HCT116 (cell line): ENCODE data around the gene FRY.
A peak's percentile ranks its signal among the peaks of the same experiment; 100 is the strongest.

ENCODE experiments used
- CEBPB ChIP-seq: IDR thresholded peaks from 2 replicates; pipeline ENCODE4 v1.6.1; 2012; ENCODE audit warnings: low read depth
- EGR1 ChIP-seq: IDR thresholded peaks from 2 replicates; pipeline ENCODE4 v1.6.1; 2012; ENCODE audit warnings: low read depth
- EZH2 ChIP-seq: fragments of 200-600 bp; sonication (generic); IDR thresholded peaks from 2 replicates; pipeline ENCODE4 v1.6.1; 2017; ENCODE audit warnings: antibody characterized with exemption, mixed run types
- JUND ChIP-seq: IDR thresholded peaks from 2 replicates; pipeline ENCODE4 v1.6.1; 2012
- POLR2A ChIP-seq: IDR thresholded peaks from 2 replicates; pipeline ENCODE4 v1.7.0; 2011; ENCODE audit warnings: borderline replicate concordance; ENCODE audit not compliant: insufficient read depth, insufficient read length; ENCODE audit errors: extremely low read depth
- RAD21 ChIP-seq: IDR thresholded peaks from 2 replicates; pipeline ENCODE4 v1.6.1; 2012; ENCODE audit warnings: low read depth, mild to moderate bottlenecking
- YY1 ChIP-seq: IDR thresholded peaks from 2 replicates; pipeline ENCODE4 v1.6.1; 2011; ENCODE audit warnings: low read length, low read depth, moderate library complexity, mild to moderate bottlenecking; ENCODE audit not compliant: insufficient replicate concordance; ENCODE audit errors: extremely low read depth
- ZBTB33 ChIP-seq: IDR thresholded peaks from 2 replicates; pipeline ENCODE4 v1.6.1; 2011; ENCODE audit warnings: mild to moderate bottlenecking, low read length, moderate library complexity; ENCODE audit not compliant: insufficient replicate concordance; ENCODE audit errors: extremely low read depth
- TF ChIP-seq, protein P1 (sequence below), 3 experiments: fragments of 200-600 bp in 1 of 3; sonication (generic) in 1 of 3; IDR thresholded peaks in 2 of 3; conservative IDR thresholded peaks in 1 of 3; 2 replicates each; pipeline ENCODE4 v1.5.1; 2012 to 2017; ENCODE audit warnings: low read depth in 2 of 3, low read length in 2 of 3, antibody characterized with exemption in 1 of 3, borderline replicate concordance in 1 of 3, control low read depth in 1 of 3, mild to moderate bottlenecking in 1 of 3, mixed read lengths in 1 of 3, mixed run types in 1 of 3, moderate library complexity in 1 of 3; ENCODE audit not compliant: insufficient read depth in 1 of 3

DNA sequence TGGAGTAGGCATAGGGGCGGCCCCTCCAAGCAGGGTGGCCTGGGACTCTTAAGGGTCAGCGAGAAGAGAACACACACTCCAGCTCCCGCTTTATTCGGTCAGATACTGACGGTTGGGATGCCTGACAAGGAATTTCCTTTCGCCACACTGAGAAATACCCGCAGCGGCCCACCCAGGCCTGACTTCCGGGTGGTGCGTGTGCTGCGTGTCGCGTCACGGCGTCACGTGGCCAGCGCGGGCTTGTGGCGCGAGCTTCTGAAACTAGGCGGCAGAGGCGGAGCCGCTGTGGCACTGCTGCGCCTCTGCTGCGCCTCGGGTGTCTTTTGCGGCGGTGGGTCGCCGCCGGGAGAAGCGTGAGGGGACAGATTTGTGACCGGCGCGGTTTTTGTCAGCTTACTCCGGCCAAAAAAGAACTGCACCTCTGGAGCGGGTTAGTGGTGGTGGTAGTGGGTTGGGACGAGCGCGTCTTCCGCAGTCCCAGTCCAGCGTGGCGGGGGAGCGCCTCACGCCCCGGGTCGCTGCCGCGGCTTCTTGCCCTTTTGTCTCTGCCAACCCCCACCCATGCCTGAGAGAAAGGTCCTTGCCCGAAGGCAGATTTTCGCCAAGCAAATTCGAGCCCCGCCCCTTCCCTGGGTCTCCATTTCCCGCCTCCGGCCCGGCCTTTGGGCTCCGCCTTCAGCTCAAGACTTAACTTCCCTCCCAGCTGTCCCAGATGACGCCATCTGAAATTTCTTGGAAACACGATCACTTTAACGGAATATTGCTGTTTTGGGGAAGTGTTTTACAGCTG is 283.9 kb downstream of the FRY start, which contains the start of the genes BRCA2 and ZAR1L:
- TF ChIP-seq, protein P1, sequence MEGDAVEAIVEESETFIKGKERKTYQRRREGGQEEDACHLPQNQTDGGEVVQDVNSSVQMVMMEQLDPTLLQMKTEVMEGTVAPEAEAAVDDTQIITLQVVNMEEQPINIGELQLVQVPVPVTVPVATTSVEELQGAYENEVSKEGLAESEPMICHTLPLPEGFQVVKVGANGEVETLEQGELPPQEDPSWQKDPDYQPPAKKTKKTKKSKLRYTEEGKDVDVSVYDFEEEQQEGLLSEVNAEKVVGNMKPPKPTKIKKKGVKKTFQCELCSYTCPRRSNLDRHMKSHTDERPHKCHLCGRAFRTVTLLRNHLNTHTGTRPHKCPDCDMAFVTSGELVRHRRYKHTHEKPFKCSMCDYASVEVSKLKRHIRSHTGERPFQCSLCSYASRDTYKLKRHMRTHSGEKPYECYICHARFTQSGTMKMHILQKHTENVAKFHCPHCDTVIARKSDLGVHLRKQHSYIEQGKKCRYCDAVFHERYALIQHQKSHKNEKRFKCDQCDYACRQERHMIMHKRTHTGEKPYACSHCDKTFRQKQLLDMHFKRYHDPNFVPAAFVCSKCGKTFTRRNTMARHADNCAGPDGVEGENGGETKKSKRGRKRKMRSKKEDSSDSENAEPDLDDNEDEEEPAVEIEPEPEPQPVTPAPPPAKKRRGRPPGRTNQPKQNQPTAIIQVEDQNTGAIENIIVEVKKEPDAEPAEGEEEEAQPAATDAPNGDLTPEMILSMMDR (IDR thresholded peaks at IDR 0.05 in 2 of 3, conservative IDR thresholded peaks at IDR 0.05 in 1 of 3; ENCODE audit: borderline replicate concordance in 1 of 3, insufficient read depth in 1 of 3, low read depth in 2 of 3, low read length in 2 of 3), result no peak
- no peak for TF ChIP-seq ZBTB33
- no peak for TF ChIP-seq JUND
- TF ChIP-seq POLR2A, result peak; percentile 86
- TF ChIP-seq EGR1, result no peak
- no peak for TF ChIP-seq EZH2
- no peak for TF ChIP-seq RAD21
- no peak for TF ChIP-seq CEBPB
- no peak for TF ChIP-seq YY1
